HepG2 (cell line): ENCODE results near the gene DCTN2. TPM values are rescaled to one million over a fixed set of nuclear protein-coding genes. Genes with fewer than 3 reads are reported as not detected.

Source experiments
- ARID2 ChIP-seq: sonication (generic); formaldehyde crosslinking; IDR thresholded peaks from 2 replicates; pipeline ENCODE4 v1.8.1; 2022; ENCODE audit warnings: mild to moderate bottlenecking, missing genetic modification reagents, borderline replicate concordance
- BCL6 ChIP-seq: IDR thresholded peaks from 2 replicates; pipeline ENCODE4 v1.6.1; 2016; ENCODE audit warnings: missing genetic modification reagents, missing compliant biosample characterization
- DZIP1 ChIP-seq: sonication (generic); formaldehyde crosslinking; IDR thresholded peaks from 2 replicates; pipeline ENCODE4 v1.5.0; 2020; ENCODE audit warnings: mild to moderate bottlenecking, missing genetic modification reagents
- KAT2B ChIP-seq: fragments of 150-350 bp; IDR thresholded peaks from 2 replicates; pipeline ENCODE4 v1.6.1; 2014; ENCODE audit warnings: low read depth, low read length, borderline replicate concordance
- NFIC ChIP-seq: IDR thresholded peaks from 2 replicates; pipeline ENCODE4 v1.6.1; 2012; ENCODE audit warnings: mild to moderate bottlenecking, low read length, inconsistent platforms
- PPARG ChIP-seq: conservative IDR thresholded peaks from 2 replicates; pipeline ENCODE4 v1.6.1; 2016; ENCODE audit warnings: missing biosample characterization, missing genetic modification reagents
- SP2 ChIP-seq: sonication (generic); formaldehyde crosslinking; IDR thresholded peaks from 2 replicates; pipeline ENCODE4 v1.5.1; 2020; ENCODE audit warnings: mild to moderate bottlenecking, missing genetic modification reagents
- SP4 ChIP-seq: sonication (generic); formaldehyde crosslinking; IDR thresholded peaks from 2 replicates; pipeline ENCODE4 v1.8.1; 2023; ENCODE audit warnings: mild to moderate bottlenecking, missing genetic modification reagents
- YEATS2 ChIP-seq: sonication (generic); formaldehyde crosslinking; IDR thresholded peaks from 2 replicates; pipeline ENCODE4 v1.4.0; 2020; ENCODE audit warnings: missing genetic modification reagents, borderline replicate concordance
- ZFAT ChIP-seq: sonication (generic); formaldehyde crosslinking; conservative IDR thresholded peaks from 2 replicates; pipeline ENCODE4 v1.8.1; 2023; ENCODE audit warnings: missing genetic modification reagents, inconsistent platforms
- ZFP41 ChIP-seq: sonication (generic); formaldehyde crosslinking; IDR thresholded peaks from 2 replicates; pipeline ENCODE4 v1.4.0; 2020; ENCODE audit warnings: mild to moderate bottlenecking, missing genetic modification reagents, borderline replicate concordance
- ZNF12 ChIP-seq: sonication (generic); formaldehyde crosslinking; IDR thresholded peaks from 2 replicates; pipeline ENCODE4 v1.5.0; 2020; ENCODE audit warnings: missing genetic modification reagents
- ZNF18 ChIP-seq: sonication (generic); formaldehyde crosslinking; IDR thresholded peaks from 2 replicates; pipeline ENCODE4 v1.8.0; 2022; ENCODE audit warnings: mild to moderate bottlenecking, missing genetic modification reagents; ENCODE audit not compliant: insufficient replicate concordance
- ZNF564 ChIP-seq: sonication (generic); formaldehyde crosslinking; IDR thresholded peaks from 2 replicates; pipeline ENCODE4 v1.8.1; 2023; ENCODE audit warnings: mild to moderate bottlenecking, missing genetic modification reagents
- ZNF570 ChIP-seq: sonication (generic); formaldehyde crosslinking; IDR thresholded peaks from 2 replicates; pipeline ENCODE4 v1.4.0; 2020; ENCODE audit warnings: mild to moderate bottlenecking, missing genetic modification reagents, borderline replicate concordance
- ZNF790 ChIP-seq: sonication (generic); formaldehyde crosslinking; IDR thresholded peaks from 2 replicates; pipeline ENCODE4 v1.8.0; 2022; ENCODE audit warnings: missing genetic modification reagents, mild to moderate bottlenecking, borderline replicate concordance
- polyA plus RNA-seq, 8 experiments: library from polyadenylated mRNA; depleted of rRNA in 3 of 8; stranded (reverse) in 7 of 8; unstranded in 1 of 8; fragments of >200 nt; fragmentation: Illumina TruSeq in 4 of 8; extraction: Trizol in 4 of 8; gene quantifications; 2 replicates each; pipeline versions ENCODE4 v1.2.1 to v1.2.3, GENCODE V29; 2011 to 2016; ENCODE audit warnings: low read depth in 4 of 8, missing spikeins in 1 of 8, mixed read lengths in 1 of 8; ENCODE audit not compliant: insufficient read depth in 1 of 8
- total RNA-seq, 5 experiments: library from RNA; depleted of rRNA; stranded (reverse); fragments of >200 nt; fragmentation: Illumina TruSeq; extraction: Trizol; gene quantifications; 2 replicates each; pipeline ENCODE4 v1.2.3, GENCODE V29; 2016; ENCODE audit warnings: low read depth in 1 of 5
- TF ChIP-seq, protein P1 (sequence below): sonication (generic); formaldehyde crosslinking; IDR thresholded peaks from 2 replicates; pipeline ENCODE4 v1.4.0; 2020; ENCODE audit warnings: mild to moderate bottlenecking, missing genetic modification reagents

DCTN2 gene
- total and polyA plus RNA-seq, 2 of the 13 experiments (the other 11 are each of a cell fraction or from before 2014, with no cell fraction given) = 72.0 to 77.4 TPM

GRCh38 chr12:57487597-57488401 lies 59.2 kb downstream of the DCTN2 start, which contains the start of gene MARS1 (continued):
- TF ChIP-seq, protein P1, sequence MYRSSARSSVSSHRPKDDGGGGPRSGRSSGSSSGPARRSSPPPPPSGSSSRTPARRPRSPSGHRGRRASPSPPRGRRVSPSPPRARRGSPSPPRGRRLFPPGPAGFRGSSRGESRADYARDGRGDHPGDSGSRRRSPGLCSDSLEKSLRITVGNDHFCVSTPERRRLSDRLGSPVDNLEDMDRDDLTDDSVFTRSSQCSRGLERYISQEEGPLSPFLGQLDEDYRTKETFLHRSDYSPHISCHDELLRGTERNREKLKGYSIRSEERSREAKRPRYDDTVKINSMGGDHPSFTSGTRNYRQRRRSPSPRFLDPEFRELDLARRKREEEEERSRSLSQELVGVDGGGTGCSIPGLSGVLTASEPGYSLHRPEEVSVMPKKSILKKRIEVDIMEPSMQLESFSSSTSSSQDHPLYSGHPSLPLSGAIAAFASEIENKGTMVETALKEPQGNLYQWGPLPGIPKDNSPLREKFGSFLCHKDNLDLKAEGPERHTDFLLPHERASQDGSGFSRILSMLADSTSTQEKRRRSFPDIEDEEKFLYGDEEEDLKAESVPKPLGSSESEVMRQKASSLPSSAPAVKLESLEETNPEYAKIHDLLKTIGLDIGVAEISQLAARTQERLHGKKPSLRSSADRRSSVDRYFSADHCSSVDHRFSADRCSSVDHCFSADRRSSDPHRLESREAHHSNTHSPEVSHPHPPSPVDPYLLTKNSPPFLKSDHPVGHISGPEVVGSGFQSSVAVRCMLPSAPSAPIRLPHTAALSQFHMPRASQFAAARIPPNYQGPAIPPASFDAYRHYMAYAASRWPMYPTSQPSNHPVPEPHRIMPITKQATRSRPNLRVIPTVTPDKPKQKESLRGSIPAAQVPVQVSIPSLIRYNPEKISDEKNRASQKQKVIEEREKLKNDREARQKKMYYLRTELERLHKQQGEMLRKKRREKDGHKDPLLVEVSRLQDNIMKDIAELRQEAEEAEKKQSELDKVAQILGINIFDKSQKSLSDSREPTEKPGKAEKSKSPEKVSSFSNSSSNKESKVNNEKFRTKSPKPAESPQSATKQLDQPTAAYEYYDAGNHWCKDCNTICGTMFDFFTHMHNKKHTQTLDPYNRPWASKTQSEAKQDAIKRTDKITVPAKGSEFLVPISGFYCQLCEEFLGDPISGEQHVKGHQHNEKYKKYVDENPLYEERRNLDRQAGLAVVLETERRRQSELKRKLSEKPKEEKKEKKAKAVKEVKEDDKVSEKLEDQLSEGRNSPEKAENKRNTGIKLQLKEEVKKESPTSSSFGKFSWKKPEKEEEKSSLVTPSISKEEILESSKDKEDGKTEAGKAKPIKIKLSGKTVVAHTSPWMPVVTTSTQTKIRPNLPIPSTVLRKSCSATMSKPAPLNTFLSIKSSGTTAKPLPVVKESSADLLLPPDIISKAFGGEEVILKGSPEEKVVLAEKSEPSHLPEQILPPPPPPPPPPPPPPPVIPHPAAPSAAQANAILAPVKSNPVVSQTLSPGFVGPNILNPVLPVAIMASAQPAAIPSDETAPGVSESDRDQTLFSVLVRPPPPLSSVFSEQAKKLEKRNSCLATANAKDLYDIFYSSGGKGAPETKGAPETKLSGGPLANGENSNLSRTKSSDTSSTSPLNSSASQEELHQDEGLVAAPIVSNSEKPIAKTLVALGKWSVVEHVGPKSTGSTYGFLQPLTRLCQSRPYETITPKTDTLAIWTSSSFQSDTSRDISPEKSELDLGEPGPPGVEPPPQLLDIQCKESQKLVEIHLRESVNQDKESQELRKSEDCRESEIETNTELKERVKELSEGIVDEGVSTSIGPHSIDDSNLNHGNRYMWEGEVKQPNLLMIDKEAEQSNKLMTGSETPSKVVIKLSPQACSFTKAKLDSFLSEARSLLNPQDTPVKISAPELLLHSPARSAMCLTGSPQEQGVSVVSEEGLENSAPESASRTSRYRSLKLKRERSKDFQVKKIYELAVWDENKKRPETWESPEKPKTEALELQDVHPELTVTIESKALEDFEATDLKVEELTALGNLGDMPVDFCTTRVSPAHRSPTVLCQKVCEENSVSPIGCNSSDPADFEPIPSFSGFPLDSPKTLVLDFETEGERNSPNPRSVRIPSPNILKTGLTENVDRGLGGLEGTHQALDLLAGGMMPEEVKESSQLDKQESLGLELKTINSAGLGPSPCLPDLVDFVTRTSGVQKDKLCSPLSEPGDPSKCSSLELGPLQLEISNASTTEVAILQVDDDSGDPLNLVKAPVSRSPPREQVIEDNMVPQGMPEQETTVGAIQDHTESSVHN (CRISPR knock-in tag) = no peak
- TF ChIP-seq ZFAT (CRISPR knock-in tag) (no peak), SP2 (CRISPR knock-in tag) (no peak), ZNF570 (CRISPR knock-in tag) (no peak), KAT2B (no peak), ZNF18 (no peak), YEATS2 (CRISPR knock-in tag) (peak; percentile 92; the same call in 1 of the 2 replicates), ARID2 (CRISPR knock-in tag) (no peak), PPARG (CRISPR knock-in tag) (peak; percentile 34; the same call in 1 of the 2 replicates), NFIC (no peak), ZFP41 (CRISPR knock-in tag) (no peak), ZNF790 (CRISPR knock-in tag) (no peak), ZNF564 (CRISPR knock-in tag) (no peak), SP4 (CRISPR knock-in tag) (peak; percentile 71), BCL6 (no peak), DZIP1 (CRISPR knock-in tag) (no peak), ZNF12 (CRISPR knock-in tag) (no peak)
